ENCODE results near the gene OLA1. TPM values are rescaled to one million over a fixed set of nuclear protein-coding genes. Genes with fewer than 3 reads are reported as not detected.

OLA1 gene
- polyA plus RNA-seq, 1 of the 3 experiments (the other 2 are of a cell fraction): 46.9 TPM

DNA sequence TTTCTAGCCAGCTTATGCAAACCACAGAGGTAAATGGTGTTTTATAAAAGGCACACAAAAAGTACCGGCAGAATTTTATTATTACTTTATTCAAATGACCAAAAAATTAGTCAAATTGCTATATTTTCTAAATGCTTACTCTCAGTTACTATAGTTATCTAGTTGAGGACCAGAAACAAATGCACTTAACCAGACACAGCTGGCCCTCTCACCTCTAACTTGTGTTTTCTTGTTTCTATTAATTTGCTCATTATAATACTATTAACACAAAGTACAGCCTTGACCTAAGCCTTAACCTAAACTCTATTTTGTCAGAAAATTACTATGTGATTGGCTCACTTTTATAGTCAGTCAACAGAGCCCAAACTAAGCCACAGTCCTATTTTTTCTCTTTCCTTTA is 26.2 kb downstream of the OLA1 start (continued):
- TF ChIP-seq FOXJ3 (CRISPR knock-in tag; IDR thresholded peaks at IDR 0.05) (no peak), ELF1 (IDR thresholded peaks at IDR 0.05) (no peak)

GRCh38 chr2:174219321-174219720 is 29.0 kb downstream of the OLA1 start:
- H3K27me3 ChIP-seq (ENCODE audit: insufficient read depth): no peaks in the 10 kb centered on the region
- no peak for DNase-seq
- no peak for TF ChIP-seq ELF1 (IDR thresholded peaks at IDR 0.05)
- no peak for TF ChIP-seq RFX5 (IDR thresholded peaks at IDR 0.05; ENCODE audit: low read length)
- no peaks in the 10 kb centered on the region for H3K9me2 ChIP-seq
- H3K9me3 ChIP-seq: no peaks in the 10 kb centered on the region
- WGBS (ENCODE audit: low lambda C conversion rate): 94% methylated on average over 4 of the region's 4 CpGs
- H3K4me1 ChIP-seq (ENCODE audit: control insufficient read depth in 1 of 2, insufficient read depth in 2 of 2, low read depth in 1 of 2, low read length in 1 of 2): no peaks in the 10 kb centered on the region; a peak in 1 of 4 replicates
- no peaks in the 10 kb centered on the region for H3F3A ChIP-seq (replicated peaks; ENCODE audit: insufficient read depth)
- no peak overlapping the region for H2AFZ ChIP-seq (ENCODE audit: low read depth)
- no peak overlapping the region for H3K27ac ChIP-seq (ENCODE audit: low read depth in 2 of 2, low read length in 1 of 2)
- H3K9ac ChIP-seq: no peak overlapping the region
- no peak overlapping the region for H3K4me2 ChIP-seq
- ChIA-PET POLR2A (no interaction called here), CTCF (interaction anchor here (1.2 to 1.4 kb wide), 2 partner anchors 12 to 195 kb away, joined by 3 to 4 read pairs; no protein-coding TSS in a partner anchor)
- no peak overlapping the region for H3K4me3 ChIP-seq (ENCODE audit: low read depth in 2 of 2, low read length in 1 of 2)
- H3K36me3 ChIP-seq (replicated peaks in 1 of 2; ENCODE audit: control insufficient read depth in 1 of 2, insufficient read depth in 2 of 2, low read length in 1 of 2): peaks cover 29 to 49% of the 10 kb centered on the region in 2 experiments
- H4K20me1 ChIP-seq (ENCODE audit: insufficient read depth): 0 out of 2 replicates have a peak, but pooled peaks cover 14% of the 10 kb centered on the region
- peaks cover 42% of the 10 kb centered on the region for H3K79me2 ChIP-seq (ENCODE audit: insufficient read depth)

- H3K4me2 ChIP-seq: no peak overlapping the region
- no peaks in the 10 kb centered on the region for H3K27me3 ChIP-seq (ENCODE audit: insufficient read depth)
- H4K20me1 ChIP-seq (ENCODE audit: insufficient read depth): 0 out of 2 replicates have a peak, but pooled peaks cover 14% of the 10 kb centered on the region
- no peaks in the 10 kb centered on the region for H3F3A ChIP-seq (replicated peaks; ENCODE audit: insufficient read depth)
- no peak overlapping the region for H3K4me3 ChIP-seq (ENCODE audit: low read depth in 2 of 2, low read length in 1 of 2)
- no peak for DNase-seq
- no peak overlapping the region for H3K27ac ChIP-seq (ENCODE audit: low read depth in 2 of 2, low read length in 1 of 2)
- ChIA-PET POLR2A (no interaction called here), CTCF (interaction anchor here (1.2 to 1.4 kb wide), 2 partner anchors 12 to 194 kb away, joined by 3 to 4 read pairs; no protein-coding TSS in a partner anchor)
- 90% methylated on average over 7 of the region's 7 CpGs for WGBS (ENCODE audit: low lambda C conversion rate)
- H3K9me2 ChIP-seq: no peaks in the 10 kb centered on the region
- no peak overlapping the region for H3K9ac ChIP-seq
- no peaks in the 10 kb centered on the region for H3K9me3 ChIP-seq
- H2AFZ ChIP-seq (ENCODE audit: low read depth): no peak overlapping the region
- peaks cover 26 to 44% of the 10 kb centered on the region in 2 experiments for H3K36me3 ChIP-seq (replicated peaks in 1 of 2; ENCODE audit: control insufficient read depth in 1 of 2, insufficient read depth in 2 of 2, low read length in 1 of 2)
- H3K4me1 ChIP-seq (ENCODE audit: control insufficient read depth in 1 of 2, insufficient read depth in 2 of 2, low read depth in 1 of 2, low read length in 1 of 2): no peaks in the 10 kb centered on the region; a peak in 1 of 4 replicates
- peaks cover 47% of the 10 kb centered on the region for H3K79me2 ChIP-seq (ENCODE audit: insufficient read depth)
- TF ChIP-seq ELF1 (IDR thresholded peaks at IDR 0.05) (no peak), FOXM1 (IDR thresholded peaks at IDR 0.05; ENCODE audit: low read depth) (no peak), YY1 (IDR thresholded peaks at IDR 0.05; ENCODE audit: low read depth) (no peak), PBX3 (IDR thresholded peaks at IDR 0.05) (no peak), EZH2phosphoT487 (IDR thresholded peaks at IDR 0.05; ENCODE audit: borderline replicate concordance, low read depth) (no peak), TEAD4 (IDR thresholded peaks at IDR 0.05; ENCODE audit: borderline replicate concordance, insufficient read depth) (no peak), EP300 (IDR thresholded peaks at IDR 0.05; ENCODE audit: borderline replicate concordance in 1 of 2, low read depth in 1 of 2, low read length in 1 of 2) (no peak), NRF1 (IDR thresholded peaks at IDR 0.05; ENCODE audit: low read depth, low read length) (no peak), TAF1 (IDR thresholded peaks at IDR 0.05; ENCODE audit: borderline replicate concordance, low read depth, low read length) (no peak), NFIC (IDR thresholded peaks at IDR 0.05; ENCODE audit: borderline replicate concordance) (no peak), RAD21 (IDR thresholded peaks at IDR 0.05; ENCODE audit: low read length) (no peak), POLR2AphosphoS5 (IDR thresholded peaks at IDR 0.05; ENCODE audit: low read depth, low read length) (no peak), CHD2 (IDR thresholded peaks at IDR 0.05; ENCODE audit: low read length, partially characterized antibody) (no peak)
- TF ChIP-seq, protein P1, sequence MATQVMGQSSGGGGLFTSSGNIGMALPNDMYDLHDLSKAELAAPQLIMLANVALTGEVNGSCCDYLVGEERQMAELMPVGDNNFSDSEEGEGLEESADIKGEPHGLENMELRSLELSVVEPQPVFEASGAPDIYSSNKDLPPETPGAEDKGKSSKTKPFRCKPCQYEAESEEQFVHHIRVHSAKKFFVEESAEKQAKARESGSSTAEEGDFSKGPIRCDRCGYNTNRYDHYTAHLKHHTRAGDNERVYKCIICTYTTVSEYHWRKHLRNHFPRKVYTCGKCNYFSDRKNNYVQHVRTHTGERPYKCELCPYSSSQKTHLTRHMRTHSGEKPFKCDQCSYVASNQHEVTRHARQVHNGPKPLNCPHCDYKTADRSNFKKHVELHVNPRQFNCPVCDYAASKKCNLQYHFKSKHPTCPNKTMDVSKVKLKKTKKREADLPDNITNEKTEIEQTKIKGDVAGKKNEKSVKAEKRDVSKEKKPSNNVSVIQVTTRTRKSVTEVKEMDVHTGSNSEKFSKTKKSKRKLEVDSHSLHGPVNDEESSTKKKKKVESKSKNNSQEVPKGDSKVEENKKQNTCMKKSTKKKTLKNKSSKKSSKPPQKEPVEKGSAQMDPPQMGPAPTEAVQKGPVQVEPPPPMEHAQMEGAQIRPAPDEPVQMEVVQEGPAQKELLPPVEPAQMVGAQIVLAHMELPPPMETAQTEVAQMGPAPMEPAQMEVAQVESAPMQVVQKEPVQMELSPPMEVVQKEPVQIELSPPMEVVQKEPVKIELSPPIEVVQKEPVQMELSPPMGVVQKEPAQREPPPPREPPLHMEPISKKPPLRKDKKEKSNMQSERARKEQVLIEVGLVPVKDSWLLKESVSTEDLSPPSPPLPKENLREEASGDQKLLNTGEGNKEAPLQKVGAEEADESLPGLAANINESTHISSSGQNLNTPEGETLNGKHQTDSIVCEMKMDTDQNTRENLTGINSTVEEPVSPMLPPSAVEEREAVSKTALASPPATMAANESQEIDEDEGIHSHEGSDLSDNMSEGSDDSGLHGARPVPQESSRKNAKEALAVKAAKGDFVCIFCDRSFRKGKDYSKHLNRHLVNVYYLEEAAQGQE (IDR thresholded peaks at IDR 0.05; ENCODE audit: low read depth, low read length): no peak
- TF ChIP-seq, protein P2, sequence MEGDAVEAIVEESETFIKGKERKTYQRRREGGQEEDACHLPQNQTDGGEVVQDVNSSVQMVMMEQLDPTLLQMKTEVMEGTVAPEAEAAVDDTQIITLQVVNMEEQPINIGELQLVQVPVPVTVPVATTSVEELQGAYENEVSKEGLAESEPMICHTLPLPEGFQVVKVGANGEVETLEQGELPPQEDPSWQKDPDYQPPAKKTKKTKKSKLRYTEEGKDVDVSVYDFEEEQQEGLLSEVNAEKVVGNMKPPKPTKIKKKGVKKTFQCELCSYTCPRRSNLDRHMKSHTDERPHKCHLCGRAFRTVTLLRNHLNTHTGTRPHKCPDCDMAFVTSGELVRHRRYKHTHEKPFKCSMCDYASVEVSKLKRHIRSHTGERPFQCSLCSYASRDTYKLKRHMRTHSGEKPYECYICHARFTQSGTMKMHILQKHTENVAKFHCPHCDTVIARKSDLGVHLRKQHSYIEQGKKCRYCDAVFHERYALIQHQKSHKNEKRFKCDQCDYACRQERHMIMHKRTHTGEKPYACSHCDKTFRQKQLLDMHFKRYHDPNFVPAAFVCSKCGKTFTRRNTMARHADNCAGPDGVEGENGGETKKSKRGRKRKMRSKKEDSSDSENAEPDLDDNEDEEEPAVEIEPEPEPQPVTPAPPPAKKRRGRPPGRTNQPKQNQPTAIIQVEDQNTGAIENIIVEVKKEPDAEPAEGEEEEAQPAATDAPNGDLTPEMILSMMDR (IDR thresholded peaks at IDR 0.05): no peak
- TF ChIP-seq, protein P3, sequence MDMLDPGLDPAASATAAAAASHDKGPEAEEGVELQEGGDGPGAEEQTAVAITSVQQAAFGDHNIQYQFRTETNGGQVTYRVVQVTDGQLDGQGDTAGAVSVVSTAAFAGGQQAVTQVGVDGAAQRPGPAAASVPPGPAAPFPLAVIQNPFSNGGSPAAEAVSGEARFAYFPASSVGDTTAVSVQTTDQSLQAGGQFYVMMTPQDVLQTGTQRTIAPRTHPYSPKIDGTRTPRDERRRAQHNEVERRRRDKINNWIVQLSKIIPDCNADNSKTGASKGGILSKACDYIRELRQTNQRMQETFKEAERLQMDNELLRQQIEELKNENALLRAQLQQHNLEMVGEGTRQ (IDR thresholded peaks at IDR 0.05; ENCODE audit: borderline replicate concordance, low read depth, low read length): no peak
Observed at GRCh38 chr2:174218773-174219172, 29.6 kb downstream of the OLA1 start.
